Choroid plexus epithelial cell (primary cell): ENCODE data around the gene FOXP3.

Experiments used
- DNase-seq: peaks from one replicate; pipeline ENCODE4 v3.0.0-alpha.2; 2010; ENCODE audit warnings: low read depth
- H3K4me3 ChIP-seq: 2 replicates; pipeline ENCODE4 v1.5.1; 2011; ENCODE audit warnings: low read depth, mild to moderate bottlenecking, control low read depth, low read length, moderate library complexity
- CTCF ChIP-seq: conservative IDR thresholded peaks from 2 replicates; pipeline ENCODE4 v1.5.1; 2011; ENCODE audit warnings: low read depth, mild to moderate bottlenecking, control low read depth, inconsistent platforms, low read length, moderate library complexity

Gene FOXP3

GRCh38 chrX:49250066-49250465 lies 14.4 kb downstream of the FOXP3 start:
- no peak overlapping the region for H3K4me3 ChIP-seq
- DNase-seq = no peak
- TF ChIP-seq CTCF = no peak

- no peak for DNase-seq
- no peak overlapping the region for H3K4me3 ChIP-seq
- no peak for TF ChIP-seq CTCF
Measured at GRCh38 chrX:49249616-49250015, 14.9 kb downstream of the FOXP3 start.

GRCh38 chrX:49249071-49249470 lies 15.4 kb downstream of the FOXP3 start:
- no peak for TF ChIP-seq CTCF
- no peak for DNase-seq

GRCh38 chrX:49247916-49248811 lies 16.3 kb downstream of the FOXP3 start:
- no peak for DNase-seq
- TF ChIP-seq CTCF = no peak
- no peak overlapping the region for H3K4me3 ChIP-seq

More at GRCh38 chrX:49249071-49249470, 15.4 kb downstream of the FOXP3 start:
- no peak overlapping the region for H3K4me3 ChIP-seq

- H3K4me3 ChIP-seq = no peak overlapping the region
- no peak for DNase-seq
- TF ChIP-seq CTCF = no peak
Measured at GRCh38 chrX:49247346-49247745, 17.2 kb downstream of the FOXP3 start.

- no peak overlapping the region for H3K4me3 ChIP-seq
- TF ChIP-seq CTCF = no peak
- DNase-seq = no peak
Measured at GRCh38 chrX:49246541-49246940, 18.0 kb downstream of the FOXP3 start.

- no peak for DNase-seq
- TF ChIP-seq CTCF = no peak
- no peak overlapping the region for H3K4me3 ChIP-seq
Measured at GRCh38 chrX:49244207-49244606, 20.3 kb downstream of the FOXP3 start.
